Neural progenitor cell (in vitro differentiated cells): ENCODE results near the gene GLI1. TPM values are rescaled to one million over a fixed set of nuclear protein-coding genes. Genes with fewer than 3 reads are reported as not detected.

Experiments used
- DNase-seq: peaks from one replicate; pipeline ENCODE4 v3.0.0-alpha.2; 2016; ENCODE audit warnings: low spot score
- H2AFZ ChIP-seq: fragments of 200-600 bp; sonication (generic); replicated peaks from 2 replicates; pipeline ENCODE4 v1.6.1; 2016; ENCODE audit warnings: antibody characterized with exemption
- H3F3A ChIP-seq: fragments of 200-600 bp; sonication (generic); 2 replicates; pipeline ENCODE4 v1.6.1; 2016; ENCODE audit warnings: antibody characterized with exemption, low read depth
- H3K27ac ChIP-seq: fragments of 200-600 bp; sonication (generic); 2 replicates; pipeline ENCODE4 v1.5.1; 2016; ENCODE audit warnings: mild to moderate bottlenecking
- H3K27me3 ChIP-seq: fragments of 200-600 bp; sonication (generic); 2 replicates; pipeline ENCODE4 v1.6.1; 2016; ENCODE audit warnings: mild to moderate bottlenecking, moderate library complexity
- H3K36me3 ChIP-seq: fragments of 200-600 bp; sonication (generic); 2 replicates; pipeline ENCODE4 v1.5.1; 2016
- H3K4me1 ChIP-seq: fragments of 200-600 bp; sonication (generic); 2 replicates; pipeline ENCODE4 v1.6.1; 2016; ENCODE audit warnings: mixed run types
- H3K4me2 ChIP-seq: fragments of 200-600 bp; sonication (generic); 2 replicates; pipeline ENCODE4 v1.6.1; 2016
- H3K4me3 ChIP-seq: fragments of 200-600 bp; sonication (generic); 2 replicates; pipeline ENCODE4 v1.5.1; 2016
- H3K79me2 ChIP-seq: fragments of 200-600 bp; sonication (generic); 2 replicates; pipeline ENCODE4 v1.6.1; 2016; ENCODE audit warnings: low read depth
- H3K9ac ChIP-seq: fragments of 200-600 bp; sonication (generic); 2 replicates; pipeline ENCODE4 v1.6.1; 2016
- H3K9me3 ChIP-seq: fragments of 200-600 bp; sonication (generic); 2 replicates; pipeline ENCODE4 v1.5.1; 2016; ENCODE audit warnings: low read depth
- H4K20me1 ChIP-seq: fragments of 200-600 bp; sonication (generic); 2 replicates; pipeline ENCODE4 v1.6.1; 2016; ENCODE audit warnings: low read depth
- H3K27ac Mint-ChIP-seq: 3 replicates; pipeline ENCODE4 v1.8.0; 2021; ENCODE audit warnings: mixed read lengths
- H3K27me3 Mint-ChIP-seq: 2 replicates; pipeline ENCODE4 v1.8.0; 2022; ENCODE audit warnings: low read depth, mild to moderate bottlenecking, inconsistent platforms, moderate library complexity, mixed read lengths; ENCODE audit not compliant: insufficient read depth
- H3K36me3 Mint-ChIP-seq: 3 replicates; pipeline ENCODE4 v1.8.0; 2021; ENCODE audit warnings: mixed read lengths
- H3K4me1 Mint-ChIP-seq: 3 replicates; pipeline ENCODE4 v1.8.0; 2021; ENCODE audit warnings: mixed read lengths
- H3K4me3 Mint-ChIP-seq: 3 replicates; pipeline ENCODE4 v1.8.0; 2021; ENCODE audit warnings: mild to moderate bottlenecking, moderate library complexity, mixed read lengths
- H3K9me3 Mint-ChIP-seq: 3 replicates; pipeline ENCODE4 v1.8.0; 2020; ENCODE audit warnings: mixed read lengths
- CTCF ChIP-seq: fragments of 200-600 bp; sonication (generic); IDR thresholded peaks from 2 replicates; pipeline ENCODE4 v1.5.1; 2017; ENCODE audit warnings: antibody characterized with exemption, mild to moderate bottlenecking
- EZH2 ChIP-seq: fragments of 200-600 bp; sonication (generic); IDR thresholded peaks from 2 replicates; pipeline ENCODE4 v1.6.1; 2017; ENCODE audit warnings: antibody characterized with exemption, mild to moderate bottlenecking, moderate library complexity
- EZH2phosphoT487 ChIP-seq: fragments of 200-600 bp; sonication (generic); IDR thresholded peaks from 2 replicates; pipeline ENCODE4 v1.6.1; 2017; ENCODE audit warnings: antibody characterized with exemption
- total RNA-seq: library from RNA; depleted of rRNA; stranded (reverse); fragments of >200 nt; gene quantifications from 2 replicates; pipeline ENCODE4 v1.2.3, GENCODE V29; 2015; ENCODE audit warnings: low replicate concordance

Gene GLI1
- total RNA-seq, 1 donor from 2014 or later: 0.71 TPM

DNA sequence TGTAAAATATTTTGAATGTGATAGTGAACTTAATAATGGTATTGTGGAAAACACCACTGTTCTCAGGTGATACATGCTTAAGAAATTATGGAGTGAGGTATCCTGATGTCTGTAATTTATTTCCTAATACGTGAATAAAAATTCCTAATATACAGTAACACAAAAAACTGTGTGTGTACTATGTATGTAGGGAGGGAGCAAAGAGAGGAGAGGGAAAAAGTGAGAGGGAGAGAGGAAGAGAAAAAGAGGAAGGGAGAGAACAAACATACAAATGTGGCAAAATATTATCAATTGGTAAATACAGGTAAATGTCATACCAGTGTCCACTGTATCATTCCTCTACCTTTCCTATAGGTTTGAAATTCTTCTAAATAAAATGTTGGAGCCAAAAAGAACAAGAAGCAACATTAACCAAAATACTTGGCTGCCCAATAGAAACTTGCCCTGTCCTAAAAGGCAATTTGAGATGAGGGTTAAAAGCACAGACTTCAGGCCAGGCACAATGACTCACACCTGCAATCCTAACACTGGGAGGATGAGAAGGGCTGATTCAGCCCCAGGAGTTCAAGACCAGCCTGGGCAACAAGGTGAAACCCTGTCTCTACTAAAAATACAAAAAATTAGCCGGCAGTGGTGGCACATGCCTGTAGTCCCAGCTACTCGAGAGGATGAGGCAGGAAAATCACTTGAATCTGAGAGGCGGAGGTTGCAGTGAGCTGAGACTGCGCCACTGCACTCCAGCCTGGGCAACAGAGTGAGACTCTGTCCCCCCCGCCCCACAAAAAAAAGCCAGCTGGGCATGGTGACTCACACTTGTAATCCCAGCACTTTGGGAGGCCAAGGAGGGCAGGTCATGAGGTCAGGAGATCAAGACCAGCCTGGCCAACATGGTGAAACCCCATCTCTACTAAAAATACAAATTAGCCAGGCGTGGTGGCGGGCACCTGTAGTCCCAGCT, 43.3 kb upstream of the GLI1 start:
- Histone ChIP-seq H3K27ac (no peak overlapping the region), H3K4me3 (no peak overlapping the region), H3F3A (no peaks in the 10 kb centered on the region), H3K27me3 (no peaks in the 10 kb centered on the region), H3K9ac (no peak overlapping the region), H3K4me2 (no peak overlapping the region), H2AFZ (no peak overlapping the region), H3K4me1 (peaks cover 7% of the 10 kb centered on the region), H3K79me2 (peaks cover 70% of the 10 kb centered on the region), H3K9me3 (no peaks in the 10 kb centered on the region), H3K36me3 (no peaks in the 10 kb centered on the region), H4K20me1 (peaks cover 37% of the 10 kb centered on the region)
- Mint-ChIP-seq H3K27me3 (peaks cover 4% of the 10 kb centered on the region), H3K4me3 (no peak overlapping the region), H3K36me3 (peaks cover 16% of the 10 kb centered on the region), H3K9me3 (no peaks in the 10 kb centered on the region), H3K4me1 (peaks cover 8% of the 10 kb centered on the region), H3K27ac (no peak overlapping the region)
- DNase-seq: no peak
- TF ChIP-seq EZH2 (no peak), CTCF (no peak), EZH2phosphoT487 (no peak)

- Mint-ChIP-seq H3K27ac (no peak overlapping the region), H3K27me3 (peaks cover 4% of the 10 kb centered on the region), H3K36me3 (peaks cover 20% of the 10 kb centered on the region), H3K9me3 (no peaks in the 10 kb centered on the region), H3K4me3 (no peak overlapping the region), H3K4me1 (peaks cover 8% of the 10 kb centered on the region)
- H3K79me2 ChIP-seq: peaks cover 74% of the 10 kb centered on the region
- no peak overlapping the region for H2AFZ ChIP-seq
- H3K4me3 ChIP-seq: no peak overlapping the region
- no peak overlapping the region for H3K27ac ChIP-seq
- TF ChIP-seq EZH2phosphoT487 (no peak), EZH2 (no peak), CTCF (no peak)
- no peaks in the 10 kb centered on the region for H3F3A ChIP-seq
- no peaks in the 10 kb centered on the region for H3K36me3 ChIP-seq
- H3K9me3 ChIP-seq: no peaks in the 10 kb centered on the region
- no peak overlapping the region for H3K9ac ChIP-seq
- no peaks in the 10 kb centered on the region for H3K27me3 ChIP-seq
- no peak overlapping the region for H3K4me2 ChIP-seq
- DNase-seq: no peak
- peaks cover 7% of the 10 kb centered on the region for H3K4me1 ChIP-seq
- peaks cover 37% of the 10 kb centered on the region for H4K20me1 ChIP-seq
Observed at GRCh38 chr12:57418255-57418654, 41.3 kb upstream of the GLI1 start.

DNA sequence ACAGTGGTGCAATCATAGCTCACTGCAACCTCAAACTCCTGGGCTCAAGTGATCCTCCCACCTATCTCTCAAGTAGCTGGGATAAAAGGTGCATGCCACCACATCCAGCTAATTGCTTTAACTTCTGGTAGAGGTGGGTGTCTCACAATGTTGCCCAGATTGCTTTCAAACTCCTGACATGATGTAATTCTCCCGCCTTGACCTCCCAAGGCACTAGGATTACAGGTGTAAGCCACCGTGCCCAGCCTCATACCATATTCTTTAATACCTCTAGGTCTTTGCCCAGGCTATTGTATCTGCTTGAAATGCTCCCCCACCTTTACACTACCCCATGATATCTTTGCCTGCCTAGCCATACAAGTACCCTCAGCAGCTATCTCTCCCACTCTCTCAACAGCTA, 40.1 kb upstream of the GLI1 start:
- H2AFZ ChIP-seq: no peak overlapping the region
- no peak overlapping the region for H3K27ac ChIP-seq
- peaks cover 32% of the 10 kb centered on the region for H4K20me1 ChIP-seq
- no peaks in the 10 kb centered on the region for H3K27me3 ChIP-seq
- no peak for DNase-seq
- H3K4me1 ChIP-seq: peaks cover 7% of the 10 kb centered on the region
- no peaks in the 10 kb centered on the region for H3K9me3 ChIP-seq
- Mint-ChIP-seq H3K27ac (no peak overlapping the region), H3K4me3 (no peak overlapping the region), H3K4me1 (peaks cover 8% of the 10 kb centered on the region), H3K36me3 (peaks cover 22% of the 10 kb centered on the region), H3K9me3 (no peaks in the 10 kb centered on the region), H3K27me3 (no peaks in the 10 kb centered on the region)
- H3K36me3 ChIP-seq: no peaks in the 10 kb centered on the region
- no peak overlapping the region for H3K4me3 ChIP-seq
- no peak overlapping the region for H3K9ac ChIP-seq
- no peak overlapping the region for H3K4me2 ChIP-seq
- H3K79me2 ChIP-seq: peaks cover 78% of the 10 kb centered on the region
- H3F3A ChIP-seq: no peaks in the 10 kb centered on the region
- TF ChIP-seq EZH2 (no peak), EZH2phosphoT487 (no peak), CTCF (no peak)
